CD14-positive monocyte (primary cell): Measurements from ENCODE around the gene DPP6. TPM values are rescaled to one million over a fixed set of nuclear protein-coding genes. Genes with fewer than 3 reads are reported as not detected.
"Not testable (repeated sequence)": the region's sequence is repeated elsewhere in the genome, so short reads cannot be mapped to it uniquely, and the experiment has no call there.

Experiments
- DNase-seq, 3 donors: peaks; one replicate each; pipeline ENCODE4 v3.0.0-alpha.2; 2011 to 2022
- H2AFZ ChIP-seq: 2 replicates; pipeline ENCODE4 v1.6.0; 2012; ENCODE audit warnings: mild to moderate bottlenecking, low read depth, low read length, inconsistent platforms; ENCODE audit not compliant: insufficient read depth, poor library complexity, severe bottlenecking
- H3K27ac ChIP-seq, 2 donors: 1 replicate in 1 of 2; 2 replicates in 1 of 2; pipeline ENCODE4 v1.5.1; 2012 to 2013; ENCODE audit warnings: low read length in 2 of 2, control low read depth in 1 of 2, inconsistent platforms in 1 of 2, low read depth in 1 of 2, mild to moderate bottlenecking in 1 of 2
- H3K27me3 ChIP-seq, 2 donors: one replicate each; pipeline versions ENCODE4 v1.6.0 to v1.6.1; 2011 to 2013; ENCODE audit warnings: low read length in 2 of 2; ENCODE audit not compliant: control insufficient read depth in 2 of 2, insufficient read depth in 2 of 2
- H3K36me3 ChIP-seq, 2 donors: replicated peaks in 1 of 2; 1 replicate in 1 of 2; 2 replicates in 1 of 2; pipeline versions ENCODE4 v1.5.1 to v1.6.1; 2012 to 2013; ENCODE audit warnings: low read length in 2 of 2, control low read depth in 1 of 2, inconsistent platforms in 1 of 2, mild to moderate bottlenecking in 1 of 2; ENCODE audit not compliant: insufficient read depth in 2 of 2, control insufficient read depth in 1 of 2
- H3K4me1 ChIP-seq, 2 donors: 1 replicate in 1 of 2; 2 replicates in 1 of 2; pipeline versions ENCODE4 v1.5.1 to v1.6.1; 2012 to 2013; ENCODE audit warnings: low read length in 2 of 2, control low read depth in 1 of 2, inconsistent platforms in 1 of 2, mild to moderate bottlenecking in 1 of 2, moderate library complexity in 1 of 2; ENCODE audit not compliant: insufficient read depth in 2 of 2, control insufficient read depth in 1 of 2
- H3K4me2 ChIP-seq: replicated peaks from 2 replicates; pipeline ENCODE3; 2012; ENCODE audit warnings: low read length, moderate library complexity, mild to moderate bottlenecking; ENCODE audit not compliant: poor library complexity, severe bottlenecking; ENCODE audit errors: extremely low read depth
- H3K4me3 ChIP-seq, 3 experiments: fragments of 200-600 bp in 1 of 3; sonication (generic) in 1 of 3; replicated peaks in 1 of 3; 1 replicate in 2 of 3; 2 replicates in 1 of 3; pipeline ENCODE4 v1.5.1; 2011 to 2013; ENCODE audit warnings: low read length in 3 of 3, mild to moderate bottlenecking in 3 of 3, control low read depth in 2 of 3, low read depth in 2 of 3, inconsistent platforms in 1 of 3, moderate library complexity in 1 of 3
- H3K79me2 ChIP-seq: 2 replicates; pipeline ENCODE4 v1.6.0; 2012; ENCODE audit warnings: mild to moderate bottlenecking, control low read depth, inconsistent platforms, low read length, moderate library complexity; ENCODE audit not compliant: insufficient read depth
- H3K9ac ChIP-seq: 2 replicates; pipeline ENCODE4 v1.6.0; 2017; ENCODE audit warnings: low read length, mild to moderate bottlenecking; ENCODE audit not compliant: insufficient read depth, poor library complexity, severe bottlenecking
- H3K9me3 ChIP-seq, 2 donors: replicated peaks in 1 of 2; 1 replicate in 1 of 2; 2 replicates in 1 of 2; pipeline versions ENCODE4 v1.5.1 to v1.6.1; 2012 to 2013; ENCODE audit warnings: low read length in 2 of 2, control low read depth in 1 of 2; ENCODE audit not compliant: control insufficient read depth in 1 of 2, insufficient read depth in 1 of 2
- H4K20me1 ChIP-seq: 2 replicates; pipeline ENCODE4 v1.6.0; 2012; ENCODE audit warnings: mild to moderate bottlenecking, low read length, control low read depth, moderate library complexity; ENCODE audit not compliant: insufficient read depth
- H3K27ac Mint-ChIP-seq, 7 donors: one replicate each; pipeline ENCODE4 v1.8.0; 2020; ENCODE audit warnings: mild to moderate bottlenecking in 7 of 7, mixed read lengths in 7 of 7, moderate library complexity in 6 of 7, inconsistent platforms in 2 of 7
- H3K27me3 Mint-ChIP-seq, 3 donors: one replicate each; pipeline ENCODE4 v1.8.0; 2021 to 2022; ENCODE audit warnings: low read depth in 3 of 3, mild to moderate bottlenecking in 3 of 3, mixed read lengths in 3 of 3, moderate library complexity in 3 of 3, inconsistent platforms in 1 of 3
- H3K36me3 Mint-ChIP-seq, 2 donors: one replicate each; pipeline ENCODE4 v1.8.0; 2020; ENCODE audit warnings: mixed read lengths in 2 of 2, inconsistent platforms in 1 of 2, mild to moderate bottlenecking in 1 of 2
- H3K4me1 Mint-ChIP-seq: one replicate; pipeline ENCODE4 v1.8.0; 2020; ENCODE audit warnings: mild to moderate bottlenecking, mixed read lengths
- H3K4me3 Mint-ChIP-seq, 2 donors: one replicate each; pipeline ENCODE4 v1.8.0; 2020; ENCODE audit warnings: mild to moderate bottlenecking in 2 of 2, mixed read lengths in 2 of 2, moderate library complexity in 1 of 2
- H3K9me3 Mint-ChIP-seq, 7 donors: one replicate each; pipeline ENCODE4 v1.8.0; 2020 to 2022; ENCODE audit warnings: mixed read lengths in 7 of 7, mild to moderate bottlenecking in 6 of 7, moderate library complexity in 6 of 7, inconsistent platforms in 2 of 7
- WGBS: methylation state at CpG from one replicate; pipeline ENCODE4 v1.1.5; 2013; ENCODE audit warnings: missing lambda C conversion rate; ENCODE audit not compliant: insufficient coverage; 5-methylcytosine and 5-hydroxymethylcytosine counted together
- intact Hi-C, 2 donors: fragments of 100-400 bp; cut with micrococcal nuclease; formaldehyde crosslinking; loops; one replicate each; pipeline versions ENCODE4 v1.15.0 to v1.15.1; 2023
- polyA plus RNA-seq, 3 donors: library from polyadenylated mRNA; depleted of rRNA in 1 of 3; unstranded in 2 of 3; stranded (reverse) in 1 of 3; fragments of 300-500 nt in 2 of 3; fragments of >200 nt in 1 of 3; fragmentation: Illumina TruSeq in 2 of 3; gene quantifications; 1 replicate in 2 of 3; 2 replicates in 1 of 3; pipeline ENCODE4 v1.2.3, GENCODE V29; 2012 to 2021

Gene DPP6
- polyA plus RNA-seq, 3 donors: not detected

DNA sequence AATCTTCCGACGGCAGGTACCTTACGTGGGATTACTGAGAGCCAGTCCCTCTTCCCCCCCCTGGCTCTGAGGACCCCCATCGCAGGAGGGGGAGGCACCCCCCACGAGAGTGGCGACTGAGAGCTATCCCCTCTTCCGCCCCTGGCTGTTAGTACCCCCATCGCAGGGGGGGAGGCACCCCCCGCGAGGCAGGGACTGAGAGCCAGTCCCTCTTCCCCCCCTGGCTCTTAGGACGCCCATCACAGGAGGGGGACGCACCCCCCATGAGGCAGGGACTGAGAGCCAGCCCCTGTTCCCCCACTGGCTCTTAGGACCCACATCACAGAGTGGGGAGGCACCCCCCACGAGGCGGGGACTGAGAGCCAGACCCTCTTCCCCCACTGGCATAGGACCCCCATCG is 8.4 kb downstream of the DPP6 start:
- DNase-seq, H3K4me2 ChIP-seq, H3K36me3 ChIP-seq, H3K4me3 Mint-ChIP-seq, H2AFZ ChIP-seq, H3K36me3 Mint-ChIP-seq, H3K27me3 ChIP-seq, H3K27me3 Mint-ChIP-seq, H4K20me1 ChIP-seq, H3K4me1 ChIP-seq, H3K79me2 ChIP-seq, H3K4me3 ChIP-seq, intact Hi-C loops, H3K9ac ChIP-seq, H3K27ac Mint-ChIP-seq, H3K4me1 Mint-ChIP-seq, H3K27ac ChIP-seq: not testable (repeated sequence)
- H3K9me3 Mint-ChIP-seq: peaks cover 15 to 41% (median 25%) of the 10 kb centered on the region in 7 donors
- WGBS: 100% methylated on average over 3 of the region's 15 CpGs
- H3K9me3 ChIP-seq: peaks cover 11 to 31% of the 10 kb centered on the region in 2 donors

GRCh38 chr7:154071833-154072232 is 19.6 kb downstream of the DPP6 start:
- H3K36me3 ChIP-seq, H2AFZ ChIP-seq, H3K79me2 ChIP-seq, H3K4me2 ChIP-seq, H3K4me3 Mint-ChIP-seq, H3K27me3 Mint-ChIP-seq, H3K9me3 ChIP-seq, H3K9ac ChIP-seq, H3K9me3 Mint-ChIP-seq, H3K36me3 Mint-ChIP-seq, H4K20me1 ChIP-seq, H3K4me1 ChIP-seq, H3K27ac ChIP-seq, H3K4me3 ChIP-seq, H3K27me3 ChIP-seq, DNase-seq, H3K27ac Mint-ChIP-seq, intact Hi-C loops, H3K4me1 Mint-ChIP-seq: not testable (repeated sequence)
- no CpG with 5 or more reads among the region's 4 CpGs for WGBS

DNA sequence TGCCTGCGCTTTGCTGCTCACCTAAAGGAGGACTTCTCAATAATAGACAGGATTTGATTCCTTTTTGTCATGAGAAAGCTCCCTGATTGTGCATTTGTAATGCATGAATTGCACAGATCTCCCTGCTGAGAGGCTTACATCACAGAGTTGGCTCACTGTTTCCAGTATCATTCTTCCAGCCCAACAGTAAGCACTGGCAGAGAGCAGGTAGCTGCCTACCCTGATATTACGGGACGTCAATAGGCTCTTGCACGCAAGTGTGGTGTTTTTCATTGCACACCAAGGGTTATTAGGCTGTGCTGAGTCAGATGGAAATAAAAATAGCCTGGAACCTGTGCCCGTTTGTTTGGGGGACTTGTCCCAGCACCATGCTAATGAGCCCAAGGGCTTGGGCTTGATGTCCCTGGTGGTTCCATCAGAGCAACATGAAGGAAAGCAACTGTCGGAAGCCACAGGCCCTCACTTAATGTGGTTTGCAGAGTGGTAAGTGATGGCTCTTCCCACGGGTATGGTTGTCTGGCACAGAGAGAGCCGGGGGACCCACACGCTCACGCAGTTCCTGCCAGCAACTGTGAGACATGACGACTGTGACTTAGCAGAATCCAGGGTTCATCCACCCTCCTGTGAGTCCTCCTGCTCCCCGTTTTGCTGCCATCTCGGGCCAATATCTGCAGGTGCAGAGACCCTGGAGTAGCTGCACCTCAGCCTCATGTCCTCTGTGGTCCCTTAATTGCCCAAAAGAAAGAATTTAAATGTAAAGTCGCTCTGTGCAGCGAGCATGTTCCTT is 20.4 kb downstream of the DPP6 start:
- DNase-seq, H3K4me3 Mint-ChIP-seq, H3K9ac ChIP-seq, H3K27me3 Mint-ChIP-seq, H3K9me3 Mint-ChIP-seq, H3K4me2 ChIP-seq, H2AFZ ChIP-seq, H3K4me3 ChIP-seq, H3K4me1 ChIP-seq, H3K36me3 ChIP-seq, intact Hi-C loops, H3K36me3 Mint-ChIP-seq, H3K4me1 Mint-ChIP-seq, H3K27ac Mint-ChIP-seq, H3K27me3 ChIP-seq, H3K79me2 ChIP-seq, H3K9me3 ChIP-seq, H3K27ac ChIP-seq, H4K20me1 ChIP-seq: not testable (repeated sequence)
- WGBS: 80% methylated on average over 9 of the region's 15 CpGs

- H3K9ac ChIP-seq, H3K36me3 Mint-ChIP-seq, H3K27me3 Mint-ChIP-seq, H4K20me1 ChIP-seq, H3K9me3 Mint-ChIP-seq, H3K27me3 ChIP-seq, H3K27ac ChIP-seq, H3K4me3 Mint-ChIP-seq, H3K79me2 ChIP-seq, H3K4me2 ChIP-seq, intact Hi-C loops, H3K4me1 ChIP-seq, H3K4me3 ChIP-seq, H3K27ac Mint-ChIP-seq, H2AFZ ChIP-seq, H3K36me3 ChIP-seq, H3K4me1 Mint-ChIP-seq, DNase-seq, H3K9me3 ChIP-seq: not testable (repeated sequence)
- no CpG with 5 or more reads among the region's 2 CpGs for WGBS
Measured at GRCh38 chr7:154078523-154078922, 26.3 kb downstream of the DPP6 start.
